PC-3 (cell line): ENCODE measurements around the gene ARHGAP12. TPM values are rescaled to one million over a fixed set of nuclear protein-coding genes. Genes with fewer than 3 reads are reported as not detected.
A peak's percentile ranks its signal among the peaks of the same experiment; 100 is the strongest.

Source experiments
- ATAC-seq: fragments of 200-7000 bp; cut with Tn5 transposase; 2 replicates; pipeline ENCODE4 v1.9.1; 2020; ENCODE audit warnings: mild to moderate bottlenecking, moderate library complexity
- BruUV-seq: library from RNA; stranded (reverse); fragments of 400-500 nt; replicated peaks from 2 replicates; lab custom pipeline; 2021; lab: Mats Ljungman, UMichigan
- CTCF ChIA-PET: fragments of 300-600 bp; sonication (Branson Sonifier 250); formaldehyde crosslinking; loops from one replicate; lab custom pipeline; 2022; ENCODE audit warnings: antibody characterized with exemption; lab: Charles Lee
- POLR2A ChIA-PET: fragments of 300-600 bp; sonication (Branson Sonifier 250); formaldehyde crosslinking; loops from one replicate; lab custom pipeline; 2022; ENCODE audit warnings: antibody characterized with exemption; ENCODE audit not compliant: unreplicated experiment; lab: Charles Lee
- DNase-seq: peaks from one replicate; pipeline ENCODE4 v3.0.0-alpha.2; 2015
- H2AFZ ChIP-seq: fragments of 300-600 bp; sonication (generic); 2 replicates; pipeline ENCODE4 v1.6.0; 2016; ENCODE audit warnings: antibody characterized with exemption, low read length
- H3F3A ChIP-seq: fragments of 300-600 bp; sonication (generic); one replicate; pipeline ENCODE4 v1.6.0; 2017; ENCODE audit warnings: antibody characterized with exemption, low read length, control low read depth, mild to moderate bottlenecking; ENCODE audit not compliant: unreplicated experiment
- H3K27ac ChIP-seq: fragments of 300-600 bp; sonication (generic); 2 replicates; pipeline ENCODE4 v1.5.1; 2016; ENCODE audit warnings: mild to moderate bottlenecking, low read length
- H3K27me3 ChIP-seq: fragments of 300-600 bp; sonication (generic); 2 replicates; pipeline ENCODE4 v1.6.1; 2016; ENCODE audit warnings: low read length, mixed read lengths
- H3K36me3 ChIP-seq: fragments of 300-600 bp; sonication (generic); 2 replicates; pipeline ENCODE4 v1.6.1; 2016; ENCODE audit warnings: low read depth, mixed run types, low read length, mixed read lengths
- H3K4me1 ChIP-seq: fragments of 300-600 bp; sonication (generic); 2 replicates; pipeline ENCODE4 v1.5.1; 2016; ENCODE audit warnings: low read length; ENCODE audit not compliant: insufficient read depth
- H3K4me2 ChIP-seq: fragments of 300-600 bp; sonication (generic); 2 replicates; pipeline ENCODE4 v1.6.0; 2016; ENCODE audit warnings: low read length
- H3K4me3 ChIP-seq: fragments of 300-600 bp; sonication (generic); 2 replicates; pipeline ENCODE4 v1.5.1; 2016; ENCODE audit warnings: mild to moderate bottlenecking, low read length, mixed read lengths
- H3K79me2 ChIP-seq: fragments of 300-600 bp; sonication (generic); 2 replicates; pipeline ENCODE4 v1.6.1; 2017; ENCODE audit warnings: low read length, mixed read lengths
- H3K9ac ChIP-seq: fragments of 300-600 bp; sonication (generic); 2 replicates; pipeline ENCODE4 v1.6.0; 2016; ENCODE audit warnings: mild to moderate bottlenecking, low read length
- H3K9me2 ChIP-seq: fragments of 300-600 bp; sonication (generic); replicated peaks from 2 replicates; pipeline ENCODE4 v1.6.1; 2016; ENCODE audit warnings: mixed run types, low read length, mixed read lengths
- H3K9me3 ChIP-seq: fragments of 300-600 bp; sonication (generic); 2 replicates; pipeline ENCODE4 v1.6.1; 2016; ENCODE audit warnings: low read length, mixed read lengths
- H4K20me1 ChIP-seq: fragments of 300-600 bp; sonication (generic); 2 replicates; pipeline ENCODE4 v1.6.1; 2016; ENCODE audit warnings: low read length, mixed read lengths
- CTCF ChIP-seq: fragments of 300-600 bp; sonication (generic); conservative IDR thresholded peaks from 2 replicates; pipeline ENCODE4 v1.5.1; 2017; ENCODE audit warnings: antibody characterized with exemption, low read depth, mild to moderate bottlenecking, low read length
- EZH2 ChIP-seq: fragments of 300-600 bp; sonication (generic); IDR thresholded peaks from one replicate; pipeline ENCODE4 v1.6.1; 2017; ENCODE audit warnings: antibody characterized with exemption, mild to moderate bottlenecking, low read length; ENCODE audit not compliant: unreplicated experiment
- EZH2phosphoT487 ChIP-seq: fragments of 300-600 bp; sonication (generic); IDR thresholded peaks from 2 replicates; pipeline ENCODE4 v1.6.1; 2018; ENCODE audit warnings: mild to moderate bottlenecking, antibody characterized with exemption, low read length, borderline replicate concordance
- intact Hi-C: fragments of 100-400 bp; cut with micrococcal nuclease; formaldehyde crosslinking; loops from 2 replicates; pipeline ENCODE4 v1.9.0; 2023
- total RNA-seq: library from RNA; depleted of rRNA; stranded (reverse); fragments of >200 nt; gene quantifications from 2 replicates; pipeline ENCODE4 v1.2.3, GENCODE V29; 2014

The ARHGAP12 gene
- total RNA-seq, 1 experiment from 2014 or later, result 16.6 TPM

- TF ChIP-seq EZH2phosphoT487 (no peak), CTCF (peak; percentile 71)
- no peak overlapping the region for H3K4me3 ChIP-seq
- H3K9me2 ChIP-seq, result no peaks in the 10 kb centered on the region
- H3K4me2 ChIP-seq, result no peak overlapping the region
- no peaks in the 10 kb centered on the region for H4K20me1 ChIP-seq
- intact Hi-C loops, result no loop called here
- CTCF ChIA-PET, result interaction anchor here (0.6 to 1.3 kb wide), 3 partner anchors 8 to 1047 kb away, joined by 4 read pairs; no protein-coding TSS in a partner anchor
- no peaks in the 10 kb centered on the region for H3K9me3 ChIP-seq
- POLR2A ChIA-PET, result no interaction called here
- DNase-seq (peak; percentile 59), ATAC-seq (0 out of 2 replicates have a peak, but pooled peaks have one; percentile 15)
- no peaks in the 10 kb centered on the region for H3K4me1 ChIP-seq
- no peaks in the 10 kb centered on the region for H3K27me3 ChIP-seq
- no peaks in the 10 kb centered on the region for H3F3A ChIP-seq
- peaks cover 9% of the 10 kb centered on the region; the same call in 1 of the 2 replicates for H3K36me3 ChIP-seq
- TSS peak; percentile 25 for BruUV-seq
- no peak overlapping the region for H2AFZ ChIP-seq
- H3K27ac ChIP-seq, result no peak overlapping the region
- H3K79me2 ChIP-seq, result no peaks in the 10 kb centered on the region
- no peak overlapping the region for H3K9ac ChIP-seq
These were observed 120.1 kb downstream of the ARHGAP12 start for GRCh38 chr10:31808258-31809218.

DNA sequence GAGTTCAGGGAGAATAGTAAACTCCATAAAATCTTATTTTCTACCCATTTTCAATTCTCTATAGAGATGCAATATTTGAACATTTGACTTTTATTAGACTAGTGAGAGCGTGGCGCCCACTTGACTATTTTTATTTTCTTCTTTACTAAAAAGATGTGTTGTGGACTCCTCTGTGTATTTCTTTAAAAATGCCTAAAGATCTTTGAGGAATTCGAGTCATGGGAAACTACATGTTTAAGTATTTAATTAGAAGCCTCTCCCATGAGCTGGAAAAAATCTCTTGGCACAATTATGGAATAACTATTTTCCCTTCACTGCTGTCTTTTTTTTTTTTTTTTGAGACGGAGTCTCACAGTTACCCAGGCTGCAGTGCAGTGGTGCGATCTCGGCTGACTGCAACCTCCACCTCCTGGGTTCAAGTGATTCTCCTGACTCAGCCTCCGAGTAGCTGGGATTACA is 124.2 kb downstream of the ARHGAP12 start:
- Histone ChIP-seq H3K4me3 (no peak overlapping the region), H3K4me2 (no peak overlapping the region), H4K20me1 (no peaks in the 10 kb centered on the region), H3K9me2 (no peaks in the 10 kb centered on the region), H3K27me3 (no peaks in the 10 kb centered on the region), H3K9me3 (no peaks in the 10 kb centered on the region), H3K27ac (no peak overlapping the region), H3K36me3 (peaks cover 9% of the 10 kb centered on the region; the same call in 1 of the 2 replicates), H3F3A (no peaks in the 10 kb centered on the region), H3K4me1 (no peaks in the 10 kb centered on the region), H2AFZ (no peak overlapping the region), H3K79me2 (no peaks in the 10 kb centered on the region), H3K9ac (no peak overlapping the region)
- POLR2A ChIA-PET, result no interaction called here
- BruUV-seq, result no TSS peak
- intact Hi-C loops, result no loop called here
- ATAC-seq (no peak), DNase-seq (no peak)
- CTCF ChIA-PET, result no interaction called here
- TF ChIP-seq EZH2 (no peak), EZH2phosphoT487 (no peak), CTCF (no peak)
